Measurements from ENCODE around the gene CUX1.

The CUX1 gene

DNA sequence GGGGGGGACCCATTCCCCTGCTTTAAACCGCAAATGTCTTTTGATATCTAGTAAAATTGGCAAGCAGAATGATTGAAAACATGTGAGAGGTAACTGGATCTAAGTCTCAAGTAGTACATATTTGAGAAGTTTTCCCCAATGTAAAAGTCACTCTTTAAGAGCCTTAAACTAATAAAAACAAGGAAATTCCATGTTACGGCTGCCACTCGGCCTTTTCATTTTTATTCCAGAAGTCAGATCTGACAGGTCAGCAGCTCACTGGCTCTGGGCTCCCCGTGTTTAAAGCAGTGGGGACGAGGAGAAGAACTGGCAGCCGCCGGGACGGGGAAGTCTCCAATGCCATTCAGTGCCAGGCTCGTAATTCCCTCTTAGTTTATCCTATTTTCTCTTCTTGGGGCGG is 80.7 kb downstream of the CUX1 start:
- no peak for DNase-seq

DNA sequence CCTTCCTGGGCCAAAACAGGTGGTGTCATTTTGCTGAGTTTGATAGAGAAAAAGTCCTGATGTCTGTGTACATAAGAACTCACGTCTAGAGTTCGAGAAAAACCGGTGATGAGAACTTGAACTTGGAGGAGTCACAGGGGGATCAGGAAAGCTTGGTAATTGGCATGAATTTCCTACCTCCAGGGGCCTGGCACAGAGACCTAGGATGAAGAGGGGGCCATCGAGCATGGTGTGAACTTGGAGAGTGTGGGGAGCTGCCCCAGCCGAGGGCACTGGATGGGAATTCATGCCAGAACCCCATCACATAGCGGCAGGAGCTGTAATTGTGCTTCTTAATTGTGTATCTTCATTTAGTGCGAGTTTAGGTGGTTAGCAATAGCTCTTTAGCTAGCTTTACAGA is 82.2 kb downstream of the CUX1 start:
- no peak for DNase-seq

DNA sequence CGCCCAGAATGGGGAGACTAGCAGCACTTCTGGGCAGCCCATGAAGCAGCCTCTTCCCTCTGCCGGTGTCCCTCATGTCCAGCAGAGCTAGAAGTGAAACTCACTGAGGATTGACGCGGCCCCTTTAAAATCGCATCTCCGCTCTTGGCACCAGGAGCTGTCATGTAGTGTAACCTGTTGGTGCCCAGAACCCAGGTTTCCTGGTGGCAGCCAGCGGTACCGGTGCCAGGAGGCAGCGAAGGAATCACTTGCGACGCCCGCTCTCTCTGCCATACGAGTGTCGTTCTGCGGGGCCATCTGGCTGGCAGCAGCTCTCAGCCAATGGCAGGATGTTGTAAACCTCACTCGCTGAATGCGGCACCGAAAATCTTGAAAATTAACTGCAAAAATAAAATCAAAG is 82.7 kb downstream of the CUX1 start:
- no peak for DNase-seq

DNA sequence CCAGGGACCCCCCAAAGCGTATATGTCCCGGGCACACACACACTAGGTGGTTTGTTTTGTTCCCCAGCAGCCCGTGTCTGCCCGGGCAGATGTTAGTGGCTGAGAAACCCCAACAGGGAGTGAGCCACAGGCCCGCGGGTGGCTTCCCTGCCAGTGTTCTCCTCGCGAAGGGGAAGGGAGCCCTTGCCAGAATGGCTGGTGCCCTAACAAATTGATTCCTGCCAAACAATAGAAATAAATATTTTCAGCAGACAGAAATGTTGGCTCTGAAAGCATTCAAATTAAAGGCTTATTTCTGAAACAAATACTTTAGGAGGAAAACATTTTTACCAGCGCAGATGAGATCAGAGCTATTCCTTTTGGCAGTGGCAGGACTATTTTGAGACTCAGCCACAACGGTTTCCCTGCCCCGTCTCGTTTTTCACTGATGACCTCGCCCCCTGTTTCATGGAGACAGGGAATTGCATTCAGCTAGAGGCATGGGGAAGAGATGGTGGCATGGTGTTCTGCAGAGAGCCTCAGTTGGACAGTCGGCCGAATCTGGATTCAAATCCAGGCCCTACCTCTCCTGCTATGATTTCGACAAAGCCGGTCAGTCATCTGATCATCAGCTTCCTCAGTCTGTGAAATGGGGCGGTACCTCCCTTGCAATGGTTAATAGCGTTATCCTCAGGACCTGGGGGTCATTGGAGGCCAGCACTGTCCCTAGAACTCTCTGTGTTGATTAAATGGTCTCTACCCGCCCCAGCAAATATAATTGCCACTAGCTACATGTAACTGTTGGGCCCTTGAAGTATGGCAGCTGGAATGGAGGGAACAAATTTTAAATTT is 84.5 kb downstream of the CUX1 start:
- DNase-seq: no peak

DNA sequence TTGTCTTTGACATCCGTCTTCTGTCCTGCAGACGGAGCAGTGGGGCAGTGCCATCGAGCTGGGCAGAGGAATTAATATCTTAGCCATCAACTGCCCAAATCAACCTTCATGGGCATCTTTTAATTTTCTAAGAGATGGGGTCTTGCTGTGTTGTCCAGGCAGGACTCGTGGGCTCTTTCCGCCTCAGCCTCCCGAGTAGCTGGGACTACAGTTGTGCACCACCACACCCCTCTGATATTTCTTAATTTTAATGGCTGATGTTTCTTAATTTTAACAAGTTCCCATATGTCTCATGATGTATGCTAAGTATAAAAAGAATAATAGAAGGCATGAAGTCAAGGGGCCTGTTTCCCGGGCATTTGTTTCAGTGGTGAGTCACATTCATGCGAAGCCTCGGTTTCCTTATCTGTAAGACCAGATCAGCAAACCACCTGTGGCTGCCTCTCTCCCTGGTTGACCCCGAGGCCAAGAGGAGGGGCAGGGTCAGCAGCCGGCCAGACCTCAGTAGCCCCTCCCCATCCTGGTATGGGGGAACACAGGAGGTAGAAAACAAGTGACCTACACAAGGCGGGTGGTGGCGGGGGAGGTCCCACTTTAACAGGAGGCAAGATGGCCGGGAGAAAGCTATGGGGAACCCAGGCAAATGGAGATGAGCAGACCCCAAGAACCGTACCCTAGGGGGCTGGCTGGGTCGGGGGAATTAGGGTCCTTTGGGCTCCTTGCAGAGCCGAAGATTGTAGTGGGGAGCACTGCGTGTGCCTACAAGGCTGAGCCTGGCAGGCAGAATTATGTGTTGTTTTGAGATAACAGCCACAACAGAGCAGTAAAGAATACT is 85.5 kb downstream of the CUX1 start:
- no peak for DNase-seq

DNA sequence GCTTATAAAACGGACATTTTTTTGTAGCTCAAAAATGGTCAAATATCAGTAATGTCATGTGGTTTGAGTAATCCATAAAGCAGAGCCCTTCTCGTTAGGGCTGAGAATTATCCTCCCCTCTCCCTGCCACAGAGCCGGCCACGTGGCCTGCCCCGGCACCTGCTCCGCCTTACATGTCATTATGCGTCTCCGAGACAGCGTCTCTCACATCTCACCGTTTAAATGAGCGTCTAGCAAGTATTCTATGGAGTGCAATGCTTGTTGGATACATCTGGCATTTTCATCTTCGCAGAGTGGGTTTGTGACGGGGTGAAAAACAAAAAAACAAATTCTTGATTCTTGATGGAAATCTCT is 86.1 kb downstream of the CUX1 start:
- DNase-seq: no peak

DNA sequence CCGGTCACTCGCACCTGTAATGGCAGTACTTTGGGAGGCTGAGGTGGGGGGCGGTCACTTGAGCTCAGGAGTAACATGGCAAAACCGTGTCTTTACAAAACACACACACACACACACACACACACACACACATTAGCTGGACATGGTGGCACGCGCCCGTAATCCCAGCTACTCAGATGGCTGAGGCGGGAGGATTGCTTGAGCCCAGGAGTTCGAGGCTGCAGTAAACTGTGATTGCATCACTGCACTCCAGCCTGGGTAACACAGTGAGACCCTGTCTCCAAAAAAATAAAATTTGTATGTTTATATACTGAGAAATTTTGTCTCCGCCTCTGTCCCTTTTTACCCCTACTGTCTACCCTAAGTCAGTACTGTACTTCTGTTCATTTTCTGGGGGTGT is 86.6 kb downstream of the CUX1 start:
- DNase-seq: no peak

DNA sequence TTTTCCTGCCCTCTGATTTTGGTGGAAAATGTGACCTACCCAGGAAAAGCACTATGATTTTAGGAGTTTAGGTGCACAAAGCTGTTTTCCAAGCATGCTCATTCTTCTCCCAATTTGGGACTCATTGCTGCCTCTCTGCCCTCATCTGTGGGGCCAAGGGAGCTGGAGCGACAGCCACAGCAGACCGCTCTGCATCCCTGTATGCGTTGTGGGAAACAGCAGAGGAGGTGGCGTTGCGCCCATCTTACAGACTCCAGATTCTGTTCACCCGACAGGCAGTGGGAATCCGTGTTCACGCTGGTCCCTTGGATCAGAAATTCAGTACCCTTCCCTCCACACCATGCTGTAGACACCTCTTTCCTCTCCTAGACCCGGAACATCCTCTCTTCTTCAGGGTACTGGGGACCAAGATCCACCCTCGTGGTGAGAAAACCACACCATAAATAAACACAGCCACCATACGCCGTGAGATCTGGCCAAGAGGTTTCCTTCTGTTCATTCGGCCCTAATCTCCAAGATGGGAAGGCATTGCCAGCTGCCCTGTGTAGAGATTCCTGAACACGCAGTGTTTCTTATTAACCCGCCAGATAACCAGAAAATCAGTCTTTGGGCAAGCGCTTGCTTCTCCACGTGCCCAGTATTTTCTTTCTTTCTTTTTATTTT is 87.9 kb downstream of the CUX1 start:
- DNase-seq: no peak

DNA sequence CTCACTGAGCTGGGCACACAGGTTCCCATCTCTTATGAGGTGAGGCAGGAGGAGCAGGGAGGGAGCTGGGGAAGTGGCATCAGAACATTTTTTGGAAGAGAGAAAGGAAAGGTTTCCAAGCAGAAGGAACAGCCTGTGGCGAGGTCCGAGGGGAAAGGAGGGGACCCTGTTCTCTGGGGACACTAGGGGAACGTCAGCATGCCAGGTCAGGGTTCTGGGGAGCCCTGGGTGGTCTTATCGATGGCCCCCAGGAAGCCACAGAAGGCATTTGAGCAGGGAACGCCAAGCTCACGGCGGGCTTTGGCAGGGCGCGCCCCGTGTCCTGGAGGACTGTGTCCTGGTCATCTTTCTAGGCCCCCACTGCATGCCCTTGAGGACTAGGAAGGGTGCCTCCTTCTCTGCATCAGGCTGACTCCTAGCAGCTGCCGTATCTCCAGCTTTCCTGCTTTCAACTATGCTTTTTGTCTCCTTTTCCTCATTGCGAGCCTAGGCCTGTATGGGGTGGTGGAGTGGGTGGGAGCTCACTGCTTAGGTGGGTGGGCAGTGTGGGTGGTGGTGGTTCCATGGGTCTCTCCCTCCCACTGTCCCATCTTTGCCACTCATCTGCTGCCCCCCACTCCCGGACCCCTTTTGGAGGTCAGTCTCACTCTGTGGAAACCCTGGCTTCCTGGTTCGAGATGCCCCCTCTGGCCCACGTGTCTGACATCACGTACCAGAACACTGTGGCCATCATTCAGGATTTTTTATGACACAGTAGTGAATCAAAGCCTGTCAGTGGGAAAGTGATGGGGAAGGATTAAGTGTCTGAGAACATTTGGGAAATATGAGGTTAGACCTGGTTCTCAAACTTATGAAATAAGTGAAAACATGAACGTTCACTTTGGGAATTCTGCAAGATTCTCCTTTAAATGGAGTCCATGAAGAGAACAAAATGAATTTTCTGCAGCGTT is 89.1 kb downstream of the CUX1 start:
- no peak for DNase-seq

DNA sequence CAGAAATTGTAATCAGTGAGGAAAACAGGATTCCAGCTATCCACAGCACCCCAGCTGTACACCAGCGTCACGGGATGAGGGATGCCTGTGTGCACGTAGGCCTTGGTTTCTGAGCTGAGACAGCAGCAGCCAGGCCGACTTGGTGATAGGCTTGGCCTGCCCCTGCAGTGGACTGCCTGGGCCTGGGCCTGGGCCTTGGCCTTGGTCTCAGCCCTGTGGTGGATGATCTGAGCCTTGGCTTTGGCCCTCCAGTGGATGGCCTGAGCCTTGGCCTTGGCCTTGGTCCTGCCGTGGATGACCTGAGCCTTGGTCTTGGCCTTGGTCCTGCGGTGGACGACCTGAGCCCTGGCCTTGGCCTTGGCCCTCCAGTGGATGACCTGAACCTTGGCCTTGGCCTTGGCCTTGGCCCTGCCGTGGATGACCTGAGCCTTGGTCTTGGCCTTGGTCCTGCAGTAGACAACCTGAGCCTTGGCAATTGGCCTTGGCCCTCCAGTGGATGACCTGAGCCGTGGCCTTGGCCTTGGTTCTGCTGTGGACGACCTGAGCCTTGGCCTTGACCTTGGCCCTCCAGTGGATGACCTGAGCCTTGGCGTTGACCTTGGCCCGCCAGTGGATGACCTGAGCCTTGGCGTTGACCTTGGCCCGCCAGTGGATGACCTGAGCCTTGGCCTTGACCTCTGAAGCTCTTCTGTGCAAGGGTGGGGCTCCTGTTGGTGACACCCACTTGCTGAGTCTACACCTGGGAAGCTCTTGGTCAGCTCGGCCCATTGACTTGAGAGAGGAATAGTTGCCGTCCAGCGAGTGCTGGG is 93.8 kb downstream of the CUX1 start:
- DNase-seq: no peak

DNA sequence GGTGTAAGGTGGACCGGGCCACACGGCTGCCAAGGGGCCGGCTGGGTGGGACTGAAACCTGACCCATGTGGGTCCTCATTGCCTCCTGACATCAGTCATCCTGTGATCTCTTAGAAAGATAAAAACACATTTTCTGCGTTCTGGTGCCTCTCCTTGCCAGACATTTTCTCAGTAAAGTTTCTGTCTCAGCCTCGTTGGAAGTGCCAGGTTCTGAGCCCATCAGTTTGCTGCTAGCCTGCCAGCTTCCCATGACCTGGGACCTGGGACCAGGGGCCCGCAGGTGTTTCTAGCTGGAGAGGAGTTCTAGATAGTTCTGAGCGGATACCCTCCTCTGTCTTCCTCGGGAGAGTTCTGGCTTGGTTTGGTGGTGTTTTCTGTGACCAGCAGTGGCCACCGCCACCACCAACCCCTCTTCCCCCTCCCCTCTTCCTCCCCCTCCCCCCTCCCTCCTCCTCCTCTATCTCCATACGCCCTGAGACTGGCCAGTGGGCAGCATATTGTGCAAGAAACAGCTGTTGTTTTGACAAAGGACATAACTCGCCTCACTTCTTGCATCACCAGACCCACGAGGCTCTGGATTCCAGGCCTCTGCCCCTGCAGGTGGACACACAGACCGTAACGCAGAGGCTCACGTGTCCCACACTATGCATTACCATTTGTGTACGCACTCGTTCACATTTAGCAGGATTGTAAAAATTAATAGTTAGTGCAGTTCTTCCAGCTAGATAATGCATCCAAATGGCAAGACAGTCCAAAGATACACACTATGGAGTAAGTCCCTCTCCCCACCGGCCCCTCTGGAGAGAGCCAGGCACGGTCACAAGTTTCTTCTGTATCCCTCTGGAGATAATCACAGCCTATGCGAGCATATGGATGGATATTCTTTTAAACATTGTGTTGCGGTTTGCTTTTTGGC is 94.6 kb downstream of the CUX1 start:
- DNase-seq: no peak

DNA sequence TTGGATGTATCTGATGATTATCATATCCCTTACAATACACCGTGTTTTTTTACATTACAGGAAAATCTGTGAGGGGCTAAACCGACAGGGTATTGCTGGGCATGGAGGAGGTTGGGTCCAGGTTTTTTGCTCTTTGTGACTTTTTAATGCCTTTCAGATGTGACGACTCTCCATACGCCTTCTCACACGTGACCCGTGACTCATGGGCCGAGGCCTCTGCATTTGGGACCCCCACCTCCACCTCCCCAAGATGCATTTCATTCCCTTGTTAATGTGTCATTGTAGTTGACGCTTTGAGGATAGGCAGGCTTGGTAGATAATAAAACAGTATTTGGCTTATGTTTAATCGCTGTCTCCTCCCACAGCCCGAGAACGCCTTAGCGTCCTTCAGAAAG is 95.3 kb downstream of the CUX1 start:
- no peak for DNase-seq

DNA sequence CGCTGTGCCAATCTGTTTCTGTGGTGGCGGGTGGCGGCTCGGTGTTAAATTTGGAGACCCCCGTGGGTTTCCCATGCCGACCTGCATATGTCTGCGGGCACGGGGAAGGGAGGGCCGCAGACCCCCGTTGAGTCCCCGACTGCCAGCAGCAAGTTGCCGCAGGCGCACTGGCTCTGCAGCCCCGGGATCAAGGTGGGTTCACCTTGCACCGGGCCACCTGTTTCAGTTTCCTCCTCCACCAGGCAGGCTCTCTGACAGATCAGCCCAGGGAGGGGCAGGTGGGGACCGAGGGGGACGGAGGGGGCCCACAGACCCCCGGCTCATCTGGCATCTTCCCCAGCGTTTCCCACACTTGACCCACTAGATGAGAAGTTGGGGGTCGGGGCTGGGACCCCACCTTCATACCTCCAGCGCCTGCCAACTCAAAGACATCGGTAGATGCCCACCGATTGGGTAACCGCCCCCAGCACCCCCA is 95.9 kb downstream of the CUX1 start:
- no peak for DNase-seq

DNA sequence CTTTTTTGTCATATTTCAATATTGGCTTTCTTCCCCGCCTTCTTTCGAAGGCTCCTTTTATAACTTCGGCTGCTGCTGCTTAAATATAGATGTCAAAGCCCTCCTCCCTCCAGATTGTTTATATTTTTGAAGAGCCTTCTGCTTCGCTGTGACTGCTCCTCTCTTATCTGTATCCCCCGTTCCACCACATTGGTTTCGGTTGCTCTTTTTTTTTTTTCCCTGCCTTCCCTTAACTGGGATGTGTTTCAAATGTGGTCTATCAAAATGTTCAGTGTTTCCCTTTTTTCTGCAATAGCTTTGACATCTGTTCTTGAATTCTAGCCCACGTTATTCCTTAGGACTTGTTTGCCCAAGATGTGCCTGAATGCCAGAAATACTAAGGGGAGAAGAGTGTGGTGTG is 96.4 kb downstream of the CUX1 start:
- DNase-seq: no peak

DNA sequence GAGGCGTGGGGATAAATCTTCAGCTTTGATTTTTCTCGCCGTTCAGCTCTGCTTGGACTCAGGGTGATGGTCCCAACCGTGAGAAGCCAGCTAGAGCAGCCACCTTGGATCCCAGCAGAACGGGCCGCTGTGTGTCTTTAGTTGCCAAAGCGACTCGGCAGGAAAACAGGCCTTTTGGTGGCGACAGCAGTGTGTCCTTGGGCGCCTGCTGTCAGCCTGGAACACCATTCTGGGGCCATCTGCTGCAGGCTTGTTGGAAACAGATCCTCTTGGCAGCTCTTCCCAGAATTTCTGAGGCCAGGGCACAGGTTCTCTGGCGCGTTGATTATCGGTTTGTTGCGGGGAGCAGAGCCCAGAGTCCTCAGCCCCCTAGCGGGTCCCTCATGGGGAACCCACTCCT is 97.6 kb downstream of the CUX1 start:
- no peak for DNase-seq

DNA sequence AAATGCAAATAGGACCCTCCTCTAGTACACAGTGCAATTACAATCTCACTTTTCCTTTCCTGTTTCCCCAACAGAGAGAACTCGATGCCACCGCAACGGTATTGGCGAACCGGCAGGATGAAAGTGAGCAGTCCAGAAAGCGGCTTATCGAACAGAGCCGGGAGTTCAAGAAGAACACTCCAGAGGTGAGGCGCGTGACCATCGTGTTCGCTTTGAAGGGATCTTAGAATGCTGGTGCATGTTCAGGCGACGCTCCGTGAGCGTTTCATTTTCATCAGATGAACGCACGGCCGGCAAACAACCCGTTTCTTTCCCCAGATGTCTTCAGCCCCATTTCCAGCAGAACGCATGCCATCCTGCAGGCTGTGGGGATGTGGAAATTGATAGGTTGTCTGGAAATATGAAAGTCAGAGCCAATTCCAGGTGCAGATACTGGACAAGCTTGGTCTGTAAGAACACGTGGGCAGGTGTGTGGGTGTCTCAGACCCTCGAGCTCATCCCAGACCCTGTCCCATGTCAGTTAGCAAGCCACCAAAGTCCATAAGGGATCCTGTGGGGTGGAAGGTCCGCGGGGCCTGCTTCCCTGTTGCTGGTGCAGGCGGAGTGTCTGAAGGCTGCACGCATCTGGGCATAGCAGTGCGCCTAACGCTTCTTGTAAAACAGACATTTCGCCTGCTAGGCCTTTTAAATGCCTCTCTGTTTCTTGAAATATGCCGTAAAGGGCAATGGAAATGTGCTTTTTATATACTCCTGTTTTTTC is 98.8 kb downstream of the CUX1 start:
- no peak for DNase-seq

DNA sequence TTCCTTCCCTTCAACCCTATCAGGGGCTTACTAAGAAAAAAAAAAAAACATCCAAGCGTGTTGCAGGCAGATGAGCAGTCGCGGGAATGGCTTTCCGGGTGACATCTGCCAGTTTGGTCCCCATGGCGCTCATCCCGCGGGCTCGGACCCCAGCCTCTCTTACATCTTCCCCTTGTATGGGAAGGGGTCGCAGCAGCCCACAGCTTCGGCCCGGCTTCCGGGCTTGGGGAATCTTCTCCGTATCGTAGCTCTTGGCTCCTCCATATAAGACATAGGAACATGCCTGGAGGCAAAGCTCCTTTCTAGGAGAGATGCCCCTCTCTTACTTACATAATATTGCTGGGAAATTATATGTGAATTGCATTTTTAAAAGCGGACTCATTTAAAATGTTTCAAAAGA is 99.5 kb downstream of the CUX1 start:
- no peak for DNase-seq

DNA sequence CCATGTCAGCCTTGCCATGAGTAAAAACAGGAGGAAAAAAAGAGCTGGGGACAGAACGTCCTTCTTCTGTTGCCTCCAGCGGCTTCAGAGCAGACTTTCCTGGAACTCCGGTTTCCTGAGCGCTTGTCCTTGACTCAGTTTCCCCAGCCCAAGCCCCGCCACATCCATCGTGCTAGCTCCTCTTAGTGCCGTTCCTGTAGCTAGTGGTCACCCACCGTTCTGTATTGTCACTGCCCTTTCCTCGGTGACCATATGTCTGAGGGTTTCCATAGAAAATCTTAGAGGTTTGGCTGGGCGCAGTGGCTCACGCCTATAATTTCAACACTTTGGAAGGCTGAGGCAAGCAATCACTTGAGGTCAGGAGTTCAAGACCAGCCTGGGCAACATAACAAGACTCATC is 100.1 kb downstream of the CUX1 start:
- no peak for DNase-seq

DNA sequence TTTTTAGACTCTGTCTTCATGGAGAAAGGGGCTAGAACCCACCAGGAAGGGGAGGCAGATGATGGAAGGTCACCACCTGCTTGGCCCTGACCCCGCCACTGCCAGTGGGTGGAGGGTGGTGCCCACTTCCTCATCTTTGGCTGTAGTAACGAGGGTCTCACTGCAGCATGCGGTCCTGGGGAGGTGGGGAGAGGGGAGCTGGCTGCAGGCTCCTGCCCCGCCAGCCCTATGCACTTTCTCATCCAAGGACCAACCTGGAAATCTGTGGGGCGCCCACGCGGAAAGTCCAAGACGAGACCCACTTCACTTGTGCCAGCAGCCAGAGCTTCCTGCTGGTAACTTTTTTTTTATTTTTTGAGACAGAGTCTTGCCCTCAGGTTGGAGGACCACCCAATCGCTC is 101.0 kb downstream of the CUX1 start:
- no peak for DNase-seq
